ENCODE measurements around the gene TMEM53.

DNA sequence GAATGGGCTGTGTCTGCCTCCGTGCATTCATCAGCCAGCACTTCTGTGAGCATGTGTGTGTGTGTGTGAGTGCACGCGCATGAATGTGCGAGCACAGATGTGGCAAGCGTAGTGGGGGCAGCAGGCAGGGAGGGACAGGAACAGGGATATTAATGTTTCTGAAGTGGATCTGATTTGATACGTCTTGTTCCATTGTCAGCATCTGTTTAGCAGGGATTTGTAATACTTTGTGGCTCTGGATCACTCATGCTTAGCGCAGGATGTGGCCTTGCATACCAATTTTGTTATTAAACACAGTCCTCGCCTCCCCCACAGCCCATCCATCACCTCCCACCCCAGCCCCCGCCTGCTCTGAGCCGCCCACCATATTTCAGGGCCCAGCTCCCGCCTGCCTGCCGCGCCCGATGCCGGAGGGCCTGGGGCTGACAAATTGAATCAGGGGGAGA lies 52.4 kb downstream of the TMEM53 start:
- TF ChIP-seq, protein P1, sequence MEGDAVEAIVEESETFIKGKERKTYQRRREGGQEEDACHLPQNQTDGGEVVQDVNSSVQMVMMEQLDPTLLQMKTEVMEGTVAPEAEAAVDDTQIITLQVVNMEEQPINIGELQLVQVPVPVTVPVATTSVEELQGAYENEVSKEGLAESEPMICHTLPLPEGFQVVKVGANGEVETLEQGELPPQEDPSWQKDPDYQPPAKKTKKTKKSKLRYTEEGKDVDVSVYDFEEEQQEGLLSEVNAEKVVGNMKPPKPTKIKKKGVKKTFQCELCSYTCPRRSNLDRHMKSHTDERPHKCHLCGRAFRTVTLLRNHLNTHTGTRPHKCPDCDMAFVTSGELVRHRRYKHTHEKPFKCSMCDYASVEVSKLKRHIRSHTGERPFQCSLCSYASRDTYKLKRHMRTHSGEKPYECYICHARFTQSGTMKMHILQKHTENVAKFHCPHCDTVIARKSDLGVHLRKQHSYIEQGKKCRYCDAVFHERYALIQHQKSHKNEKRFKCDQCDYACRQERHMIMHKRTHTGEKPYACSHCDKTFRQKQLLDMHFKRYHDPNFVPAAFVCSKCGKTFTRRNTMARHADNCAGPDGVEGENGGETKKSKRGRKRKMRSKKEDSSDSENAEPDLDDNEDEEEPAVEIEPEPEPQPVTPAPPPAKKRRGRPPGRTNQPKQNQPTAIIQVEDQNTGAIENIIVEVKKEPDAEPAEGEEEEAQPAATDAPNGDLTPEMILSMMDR (IDR thresholded peaks at IDR 0.05; ENCODE audit: borderline replicate concordance, extremely low read depth, low read length, poor library complexity, severe bottlenecking): no peak
- no peak for TF ChIP-seq EZH2 (IDR thresholded peaks at IDR 0.05; ENCODE audit: borderline replicate concordance, low read depth, low read length, severe bottlenecking)

Data from DND-41 (cell line).